H9 (cell line): Measurements from ENCODE around the gene IGLL1. TPM values are rescaled to one million over a fixed set of nuclear protein-coding genes. Genes with fewer than 3 reads are reported as not detected.
A peak's percentile ranks its signal among the peaks of the same experiment; 100 is the strongest.

Source experiments
- DNase-seq: peaks from one replicate; pipeline ENCODE4 v3.0.0-alpha.2; 2017
- H2AFZ ChIP-seq: one replicate; pipeline ENCODE4 v1.6.1; 2013; ENCODE audit warnings: mild to moderate bottlenecking, low read length, control low read depth, moderate library complexity
- H2AK5ac ChIP-seq: 2 replicates; pipeline ENCODE4 v1.6.1; 2013; ENCODE audit warnings: low read length, control low read depth, mixed read lengths; ENCODE audit not compliant: insufficient read length
- H2BK120ac ChIP-seq: one replicate; pipeline ENCODE4 v1.6.1; 2013; ENCODE audit warnings: low read depth, mild to moderate bottlenecking, low read length, control low read depth, inconsistent platforms; ENCODE audit not compliant: poor library complexity, severe bottlenecking
- H2BK12ac ChIP-seq: 2 replicates; pipeline ENCODE4 v1.6.1; 2013; ENCODE audit warnings: low read length, control low read depth, mixed read lengths, low read depth; ENCODE audit not compliant: insufficient read length
- H2BK15ac ChIP-seq: 2 replicates; pipeline ENCODE4 v1.6.1; 2013; ENCODE audit warnings: low read depth, low read length, control low read depth
- H2BK20ac ChIP-seq: one replicate; pipeline ENCODE4 v1.6.1; 2013; ENCODE audit warnings: low read depth, mild to moderate bottlenecking, low read length, control low read depth, inconsistent platforms; ENCODE audit not compliant: poor library complexity, severe bottlenecking
- H2BK5ac ChIP-seq: 2 replicates; pipeline ENCODE4 v1.6.1; 2013; ENCODE audit warnings: low read length, control low read depth, mixed read lengths; ENCODE audit not compliant: insufficient read length
- H3K14ac ChIP-seq: 2 replicates; pipeline ENCODE4 v1.6.1; 2013; ENCODE audit warnings: low read length, control low read depth; ENCODE audit not compliant: insufficient read depth
- H3K18ac ChIP-seq: 2 replicates; pipeline ENCODE4 v1.6.1; 2013; ENCODE audit warnings: low read depth, mild to moderate bottlenecking, mixed read lengths, low read length, control low read depth; ENCODE audit not compliant: insufficient read length
- H3K23ac ChIP-seq: 2 replicates; pipeline ENCODE4 v1.6.1; 2013; ENCODE audit warnings: low read length, control low read depth, mixed read lengths, low read depth; ENCODE audit not compliant: insufficient read length
- H3K23me2 ChIP-seq: 2 replicates; pipeline ENCODE4 v1.6.1; 2013; ENCODE audit warnings: low read depth, mild to moderate bottlenecking, mixed read lengths, low read length, control low read depth; ENCODE audit not compliant: insufficient read length, poor library complexity, severe bottlenecking
- H3K27ac ChIP-seq: 2 replicates; pipeline ENCODE4 v1.5.1; 2013; ENCODE audit warnings: low read length, control low read depth, mixed read lengths, low read depth; ENCODE audit not compliant: insufficient read length
- H3K27me3 ChIP-seq: 2 replicates; pipeline ENCODE4 v1.6.1; 2013; ENCODE audit warnings: low read length, control low read depth, inconsistent platforms; ENCODE audit not compliant: insufficient read depth
- H3K4ac ChIP-seq: 2 replicates; pipeline ENCODE4 v1.6.1; 2013; ENCODE audit warnings: low read depth, mild to moderate bottlenecking, control low read depth, inconsistent platforms, low read length, moderate library complexity
- H3K4me1 ChIP-seq: 2 replicates; pipeline ENCODE4 v1.6.1; 2013; ENCODE audit warnings: low read length, control low read depth, inconsistent platforms; ENCODE audit not compliant: insufficient read depth
- H3K4me2 ChIP-seq: 2 replicates; pipeline ENCODE4 v1.6.1; 2013; ENCODE audit warnings: low read length, control low read depth, mixed read lengths; ENCODE audit not compliant: insufficient read length, insufficient read depth
- H3K56ac ChIP-seq: 2 replicates; pipeline ENCODE4 v1.6.1; 2013; ENCODE audit warnings: low read depth, mild to moderate bottlenecking, mixed read lengths, low read length, control low read depth; ENCODE audit not compliant: insufficient read length
- H3K79me1 ChIP-seq: 2 replicates; pipeline ENCODE4 v1.6.1; 2013; ENCODE audit warnings: low read depth, mild to moderate bottlenecking, moderate library complexity, low read length, control low read depth, inconsistent platforms; ENCODE audit not compliant: insufficient read depth, poor library complexity, severe bottlenecking
- H3K79me2 ChIP-seq: 2 replicates; pipeline ENCODE4 v1.6.1; 2013; ENCODE audit warnings: low read length, control low read depth, inconsistent platforms; ENCODE audit not compliant: insufficient read depth
- H3K9ac ChIP-seq: 2 replicates; pipeline ENCODE4 v1.6.1; 2013; ENCODE audit warnings: low read length, control low read depth, mixed read lengths; ENCODE audit not compliant: insufficient read length; ENCODE audit errors: extremely low read depth
- H3K9me3 ChIP-seq: one replicate; pipeline ENCODE4 v1.6.1; 2013; ENCODE audit warnings: low read depth, low read length, inconsistent platforms; ENCODE audit not compliant: control insufficient read depth
- H3T11ph ChIP-seq: one replicate; pipeline ENCODE4 v1.6.1; 2013; ENCODE audit warnings: mild to moderate bottlenecking, low read length, control low read depth, inconsistent platforms
- H4K20me1 ChIP-seq: one replicate; pipeline ENCODE4 v1.6.1; 2013; ENCODE audit not compliant: control insufficient read depth, insufficient read length, insufficient read depth
- H4K5ac ChIP-seq: 2 replicates; pipeline ENCODE4 v1.6.1; 2013; ENCODE audit warnings: low read depth, mild to moderate bottlenecking, mixed read lengths, low read length, control low read depth; ENCODE audit not compliant: insufficient read length
- H4K8ac ChIP-seq: replicated peaks from 2 replicates; pipeline ENCODE4 v1.6.1; 2013; ENCODE audit warnings: low read length, control low read depth, mixed read lengths, low read depth; ENCODE audit not compliant: insufficient read length
- H4K91ac ChIP-seq: 2 replicates; pipeline ENCODE4 v1.6.1; 2013; ENCODE audit warnings: low read depth, mild to moderate bottlenecking, moderate library complexity, mixed read lengths, low read length, control low read depth; ENCODE audit not compliant: insufficient read length
- H3K27ac Mint-ChIP-seq, 3 experiments: 2 replicates in 2 of 3; 3 replicates in 1 of 3; pipeline ENCODE4 v1.8.0; 2020 to 2021; ENCODE audit warnings: mixed read lengths in 3 of 3, mild to moderate bottlenecking in 1 of 3, moderate library complexity in 1 of 3
- H3K27me3 Mint-ChIP-seq: 2 replicates; pipeline ENCODE4 v1.8.0; 2021; ENCODE audit warnings: low read depth, mild to moderate bottlenecking, moderate library complexity, mixed read lengths
- H3K36me3 Mint-ChIP-seq, 3 experiments: 2 replicates in 2 of 3; 3 replicates in 1 of 3; pipeline ENCODE4 v1.8.0; 2020 to 2021; ENCODE audit warnings: low read depth in 3 of 3, mixed read lengths in 3 of 3; ENCODE audit not compliant: insufficient read depth in 1 of 3
- H3K4me1 Mint-ChIP-seq, 2 experiments: 2 replicates each; pipeline ENCODE4 v1.8.0; 2020; ENCODE audit warnings: mixed read lengths in 2 of 2
- H3K4me3 Mint-ChIP-seq, 2 experiments: 2 replicates in 1 of 2; 3 replicates in 1 of 2; pipeline ENCODE4 v1.8.0; 2020 to 2021; ENCODE audit warnings: mild to moderate bottlenecking in 2 of 2, mixed read lengths in 2 of 2, moderate library complexity in 1 of 2
- H3K9me3 Mint-ChIP-seq, 2 experiments: 2 replicates in 1 of 2; 3 replicates in 1 of 2; pipeline ENCODE4 v1.8.0; 2020; ENCODE audit warnings: mild to moderate bottlenecking in 2 of 2, mixed read lengths in 2 of 2, moderate library complexity in 1 of 2
- WGBS: extraction: QIAGEN DNeasy Blood & Tissue Kit; methylation state at CpG from one replicate; pipeline ENCODE4 v1.1.7; 2013; ENCODE audit warnings: missing lambda C conversion rate, low lambda C conversion rate, mixed read lengths; ENCODE audit not compliant: insufficient read length; ENCODE audit errors: extremely low coverage; 5-methylcytosine and 5-hydroxymethylcytosine counted together
- total RNA-seq: library from RNA; stranded (reverse); gene quantifications from 2 replicates; pipeline ENCODE4 v1.2.1, GENCODE V29; 2021
- TF ChIP-seq, protein P1 (sequence below): fragments of 200-600 bp; sonication (generic); conservative IDR thresholded peaks from 3 replicates; pipeline ENCODE4 v1.8.0; 2021; ENCODE audit warnings: antibody characterized with exemption, mild to moderate bottlenecking

IGLL1 gene
- total RNA-seq, 1 experiment from 2014 or later, result not detected

DNA sequence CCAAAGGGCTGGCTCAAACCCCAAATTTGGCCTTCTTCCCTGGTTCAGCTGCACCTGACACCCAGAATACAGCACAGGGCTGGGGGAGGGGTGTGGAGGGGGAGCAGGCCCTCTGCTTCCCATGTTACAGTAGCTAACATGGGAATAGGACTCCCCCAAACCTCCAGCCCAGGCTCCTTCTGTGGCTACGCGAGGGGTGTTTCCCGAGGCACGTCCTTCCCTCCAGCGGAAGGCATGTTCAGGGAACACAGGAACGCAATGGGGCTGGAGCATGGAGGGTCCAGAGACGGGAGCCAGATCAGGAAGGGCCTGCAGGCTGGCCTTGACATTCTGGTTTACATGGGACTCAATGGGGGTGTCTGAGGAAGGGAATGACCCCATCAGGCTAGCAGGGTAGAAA lies 11.8 kb upstream of the IGLL1 start:
- Histone ChIP-seq H3K79me2 (no peaks in the 10 kb centered on the region), H2BK120ac (no peak overlapping the region), H2AK5ac (no peak overlapping the region), H3K14ac (no peak overlapping the region), H4K5ac (no peak overlapping the region), H3K4me2 (no peak overlapping the region), H4K8ac (no peak overlapping the region), H2BK5ac (no peak overlapping the region), H4K91ac (no peak overlapping the region), H3K4ac (no peak overlapping the region), H3K9ac (no peak overlapping the region), H3K23me2 (no peaks in the 10 kb centered on the region), H3T11ph (no peak overlapping the region), H3K4me1 (peaks cover 3% of the 10 kb centered on the region; the same call in 1 of the 2 replicates), H3K9me3 (no peaks in the 10 kb centered on the region), H3K79me1 (no peaks in the 10 kb centered on the region), H2AFZ (no peak overlapping the region), H4K20me1 (no peaks in the 10 kb centered on the region), H3K56ac (no peak overlapping the region), H3K18ac (no peak overlapping the region), H2BK15ac (no peak overlapping the region), H2BK12ac (no peak overlapping the region), H3K27me3 (no peaks in the 10 kb centered on the region), H3K23ac (no peak overlapping the region), H2BK20ac (no peak overlapping the region), H3K27ac (no peak overlapping the region)
- TF ChIP-seq, protein P1, sequence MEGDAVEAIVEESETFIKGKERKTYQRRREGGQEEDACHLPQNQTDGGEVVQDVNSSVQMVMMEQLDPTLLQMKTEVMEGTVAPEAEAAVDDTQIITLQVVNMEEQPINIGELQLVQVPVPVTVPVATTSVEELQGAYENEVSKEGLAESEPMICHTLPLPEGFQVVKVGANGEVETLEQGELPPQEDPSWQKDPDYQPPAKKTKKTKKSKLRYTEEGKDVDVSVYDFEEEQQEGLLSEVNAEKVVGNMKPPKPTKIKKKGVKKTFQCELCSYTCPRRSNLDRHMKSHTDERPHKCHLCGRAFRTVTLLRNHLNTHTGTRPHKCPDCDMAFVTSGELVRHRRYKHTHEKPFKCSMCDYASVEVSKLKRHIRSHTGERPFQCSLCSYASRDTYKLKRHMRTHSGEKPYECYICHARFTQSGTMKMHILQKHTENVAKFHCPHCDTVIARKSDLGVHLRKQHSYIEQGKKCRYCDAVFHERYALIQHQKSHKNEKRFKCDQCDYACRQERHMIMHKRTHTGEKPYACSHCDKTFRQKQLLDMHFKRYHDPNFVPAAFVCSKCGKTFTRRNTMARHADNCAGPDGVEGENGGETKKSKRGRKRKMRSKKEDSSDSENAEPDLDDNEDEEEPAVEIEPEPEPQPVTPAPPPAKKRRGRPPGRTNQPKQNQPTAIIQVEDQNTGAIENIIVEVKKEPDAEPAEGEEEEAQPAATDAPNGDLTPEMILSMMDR, result no peak
- no CpG with 5 or more reads among the region's 7 CpGs for WGBS
- H3K4me1 Mint-ChIP-seq, result peaks cover 11 to 14% of the 10 kb centered on the region in 2 experiments
- H3K27me3 Mint-ChIP-seq, result peaks cover 46% of the 10 kb centered on the region
- H3K27ac Mint-ChIP-seq, result peak overlapping the region in 2 of 3 experiments; percentile 29 to 38; a peak in 2 of 7 replicates
- H3K4me3 Mint-ChIP-seq, result no peak overlapping the region
- H3K36me3 Mint-ChIP-seq, result no peaks in the 10 kb centered on the region
- H3K9me3 Mint-ChIP-seq, result no peaks in the 10 kb centered on the region; a peak in 1 of 5 replicates
- no peak for DNase-seq
